GM23338 (cell line): Measurements from ENCODE around the gene DTNB. TPM values are rescaled to one million over a fixed set of nuclear protein-coding genes. Genes with fewer than 3 reads are reported as not detected.

Experiments used
- ATAC-seq: fragments of 200-7000 bp; cut with Tn5 transposase; 3 replicates; pipeline ENCODE4 v1.9.1; 2020
- DNase-seq: peaks from one replicate; pipeline ENCODE4 v3.0.0-alpha.2; 2015; ENCODE audit warnings: low spot score
- H2AFZ ChIP-seq: fragments of 200-600 bp; sonication (generic); 2 replicates; pipeline ENCODE4 v1.8.0; 2016; ENCODE audit warnings: antibody characterized with exemption, mild to moderate bottlenecking, moderate library complexity
- H3F3A ChIP-seq: fragments of 200-600 bp; sonication (generic); replicated peaks from 2 replicates; pipeline ENCODE4 v1.8.0; 2017; ENCODE audit warnings: antibody characterized with exemption, mixed run types, low read depth
- H3K27ac ChIP-seq: fragments of 200-600 bp; sonication (generic); 2 replicates; pipeline ENCODE4 v1.6.1; 2016; ENCODE audit warnings: low read depth
- H3K27me3 ChIP-seq: fragments of 200-600 bp; sonication (generic); 2 replicates; pipeline ENCODE4 v1.8.0; 2016; ENCODE audit warnings: mild to moderate bottlenecking, mixed run types, moderate library complexity; ENCODE audit not compliant: insufficient read depth
- H3K36me3 ChIP-seq: fragments of 200-600 bp; sonication (generic); 2 replicates; pipeline ENCODE4 v1.8.0; 2016; ENCODE audit warnings: mild to moderate bottlenecking; ENCODE audit not compliant: insufficient read depth
- H3K4me1 ChIP-seq: fragments of 200-600 bp; sonication (generic); 2 replicates; pipeline ENCODE4 v1.8.0; 2016; ENCODE audit warnings: mild to moderate bottlenecking, moderate library complexity; ENCODE audit not compliant: insufficient read depth
- H3K4me2 ChIP-seq: fragments of 200-600 bp; sonication (generic); 2 replicates; pipeline ENCODE4 v1.7.1; 2017; ENCODE audit warnings: mixed run types
- H3K4me3 ChIP-seq: fragments of 200-600 bp; sonication (generic); 2 replicates; pipeline ENCODE4 v1.6.1; 2016; ENCODE audit warnings: mixed run types
- H3K79me2 ChIP-seq: fragments of 200-600 bp; sonication (generic); replicated peaks from 2 replicates; pipeline ENCODE4 v1.8.0; 2017; ENCODE audit warnings: mild to moderate bottlenecking; ENCODE audit not compliant: insufficient read depth
- H3K9me2 ChIP-seq: fragments of 200-600 bp; sonication (generic); 2 replicates; pipeline ENCODE4 v1.8.0; 2017; ENCODE audit not compliant: insufficient read depth
- H4K20me1 ChIP-seq: fragments of 200-600 bp; sonication (generic); replicated peaks from 2 replicates; pipeline ENCODE4 v1.8.0; 2017; ENCODE audit warnings: mild to moderate bottlenecking; ENCODE audit not compliant: insufficient read depth
- H3K27ac Mint-ChIP-seq: 2 replicates; pipeline ENCODE4 v1.8.0; 2020; ENCODE audit warnings: inconsistent platforms, mild to moderate bottlenecking, moderate library complexity, mixed read lengths
- H3K27me3 Mint-ChIP-seq: 3 replicates; pipeline ENCODE4 v1.8.0; 2022; ENCODE audit warnings: low read depth, mild to moderate bottlenecking, moderate library complexity, mixed read lengths, inconsistent platforms; ENCODE audit not compliant: insufficient read depth, poor library complexity
- H3K36me3 Mint-ChIP-seq: 3 replicates; pipeline ENCODE4 v1.8.0; 2021; ENCODE audit warnings: low read depth, mild to moderate bottlenecking, inconsistent platforms, moderate library complexity, mixed read lengths
- H3K4me1 Mint-ChIP-seq: 3 replicates; pipeline ENCODE4 v1.8.0; 2020; ENCODE audit warnings: mild to moderate bottlenecking, inconsistent platforms, mixed read lengths
- H3K4me3 Mint-ChIP-seq: 3 replicates; pipeline ENCODE4 v1.8.0; 2021; ENCODE audit warnings: moderate library complexity, mild to moderate bottlenecking, inconsistent platforms, mixed read lengths
- H3K9me3 Mint-ChIP-seq: 3 replicates; pipeline ENCODE4 v1.8.0; 2020; ENCODE audit warnings: moderate library complexity, mild to moderate bottlenecking, inconsistent platforms, mixed read lengths
- CREB1 ChIP-seq: fragments of 250-450 bp; sonication (Bioruptor Pico); IDR thresholded peaks from 2 replicates; pipeline ENCODE4 v1.5.0; 2020; ENCODE audit warnings: low read depth, mild to moderate bottlenecking, moderate library complexity
- EZH2 ChIP-seq: fragments of 200-600 bp; sonication (generic); IDR thresholded peaks from one replicate; pipeline ENCODE4 v1.8.0; 2017; ENCODE audit warnings: antibody characterized with exemption, mild to moderate bottlenecking, low read depth; ENCODE audit not compliant: unreplicated experiment
- EZH2phosphoT487 ChIP-seq: fragments of 200-600 bp; sonication (generic); IDR thresholded peaks from one replicate; pipeline ENCODE4 v1.8.1; 2018; ENCODE audit warnings: antibody characterized with exemption; ENCODE audit not compliant: unreplicated experiment
- JUNB ChIP-seq: IDR thresholded peaks from one replicate; pipeline ENCODE4 v1.6.1; 2016; ENCODE audit warnings: antibody characterized with exemption; ENCODE audit not compliant: unreplicated experiment
- NANOG ChIP-seq: IDR thresholded peaks from 2 replicates; pipeline ENCODE4 v1.6.1; 2016; ENCODE audit warnings: antibody characterized with exemption, borderline replicate concordance
- POLR2AphosphoS5 ChIP-seq: IDR thresholded peaks from 2 replicates; pipeline ENCODE4 v1.6.1; 2016; ENCODE audit warnings: antibody characterized with exemption, low read depth
- STAT1 ChIP-seq: IDR thresholded peaks from one replicate; pipeline ENCODE4 v1.6.1; 2016; ENCODE audit warnings: antibody characterized with exemption; ENCODE audit not compliant: unreplicated experiment
- ZNF114 ChIP-seq: fragments of 250-450 bp; sonication (Bioruptor Pico); IDR thresholded peaks from 2 replicates; pipeline ENCODE4 v1.5.0; 2020; ENCODE audit warnings: mild to moderate bottlenecking, moderate library complexity
- ZNF331 ChIP-seq: fragments of 250-450 bp; sonication (Bioruptor Pico); IDR thresholded peaks from 2 replicates; pipeline ENCODE4 v1.5.0; 2020; ENCODE audit warnings: low read depth, mild to moderate bottlenecking, moderate library complexity
- polyA plus RNA-seq: library from polyadenylated mRNA; unstranded; fragments of >200 nt; fragmentation: Nextera tagmentation; extraction: Ambion mirVana; gene quantifications from 2 replicates; pipeline ENCODE4 v1.2.1, GENCODE V29; 2016
- total RNA-seq: library from RNA; depleted of rRNA; stranded (reverse); fragments of >200 nt; shearing (Covaris generic); gene quantifications from 2 replicates; pipeline ENCODE4 v1.2.3, GENCODE V29; 2014
- TF ChIP-seq, protein P1 (sequence below), 2 experiments: fragments of 200-600 bp in 1 of 2; sonication (generic) in 1 of 2; conservative IDR thresholded peaks; 2 replicates each; pipeline versions ENCODE4 v1.5.1 to v1.6.1; 2016 to 2017; ENCODE audit warnings: antibody characterized with exemption in 2 of 2, low read depth in 2 of 2, mild to moderate bottlenecking in 2 of 2, moderate library complexity in 1 of 2
- TF ChIP-seq, protein P2 (sequence below): IDR thresholded peaks from one replicate; pipeline ENCODE4 v1.6.1; 2018; ENCODE audit warnings: antibody characterized with exemption; ENCODE audit not compliant: unreplicated experiment
- TF ChIP-seq, protein P3 (sequence below): IDR thresholded peaks from 2 replicates; pipeline ENCODE4 v1.6.1; 2016; ENCODE audit warnings: antibody characterized with exemption

Gene DTNB
- total and polyA plus RNA-seq, 2 experiments from 2014 or later, result 22.1 to 29.4 TPM

DNA sequence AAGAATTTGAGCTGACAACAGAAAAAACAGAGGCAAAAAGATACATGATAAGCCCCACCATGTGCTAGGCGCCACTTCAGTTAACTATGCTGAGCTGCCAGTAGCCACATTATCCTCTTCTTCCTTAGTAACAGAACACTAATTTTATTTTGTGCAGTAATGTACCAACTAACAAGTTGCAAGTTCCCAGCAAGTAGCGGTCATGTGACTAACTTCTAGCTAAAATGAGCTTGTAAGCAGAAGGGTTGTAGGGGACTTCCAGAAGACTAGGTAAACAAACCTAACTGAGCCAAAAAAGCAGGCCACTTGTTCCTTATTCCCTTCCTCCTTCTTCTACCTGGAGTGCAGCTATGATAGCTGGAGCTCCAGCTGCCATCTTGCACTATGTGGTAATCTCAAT, 75.5 kb downstream of the DTNB start:
- Histone ChIP-seq H3K9me2 (no peaks in the 10 kb centered on the region), H3K79me2 (no peaks in the 10 kb centered on the region), H3K36me3 (no peaks in the 10 kb centered on the region), H3K4me2 (no peak overlapping the region), H3K27me3 (no peaks in the 10 kb centered on the region), H4K20me1 (no peaks in the 10 kb centered on the region), H2AFZ (no peak overlapping the region), H3F3A (no peaks in the 10 kb centered on the region), H3K4me1 (peaks cover 13% of the 10 kb centered on the region; the same call in 1 of the 2 replicates), H3K27ac (no peak overlapping the region), H3K4me3 (no peak overlapping the region)
- no peaks in the 10 kb centered on the region; the same call in 2 of the 3 replicates for H3K36me3 Mint-ChIP-seq
- no peak overlapping the region for H3K27ac Mint-ChIP-seq
- TF ChIP-seq, protein P1, sequence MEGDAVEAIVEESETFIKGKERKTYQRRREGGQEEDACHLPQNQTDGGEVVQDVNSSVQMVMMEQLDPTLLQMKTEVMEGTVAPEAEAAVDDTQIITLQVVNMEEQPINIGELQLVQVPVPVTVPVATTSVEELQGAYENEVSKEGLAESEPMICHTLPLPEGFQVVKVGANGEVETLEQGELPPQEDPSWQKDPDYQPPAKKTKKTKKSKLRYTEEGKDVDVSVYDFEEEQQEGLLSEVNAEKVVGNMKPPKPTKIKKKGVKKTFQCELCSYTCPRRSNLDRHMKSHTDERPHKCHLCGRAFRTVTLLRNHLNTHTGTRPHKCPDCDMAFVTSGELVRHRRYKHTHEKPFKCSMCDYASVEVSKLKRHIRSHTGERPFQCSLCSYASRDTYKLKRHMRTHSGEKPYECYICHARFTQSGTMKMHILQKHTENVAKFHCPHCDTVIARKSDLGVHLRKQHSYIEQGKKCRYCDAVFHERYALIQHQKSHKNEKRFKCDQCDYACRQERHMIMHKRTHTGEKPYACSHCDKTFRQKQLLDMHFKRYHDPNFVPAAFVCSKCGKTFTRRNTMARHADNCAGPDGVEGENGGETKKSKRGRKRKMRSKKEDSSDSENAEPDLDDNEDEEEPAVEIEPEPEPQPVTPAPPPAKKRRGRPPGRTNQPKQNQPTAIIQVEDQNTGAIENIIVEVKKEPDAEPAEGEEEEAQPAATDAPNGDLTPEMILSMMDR (conservative IDR thresholded peaks at IDR 0.05; ENCODE audit: low read depth in 2 of 2), result no peak
- no peak for TF ChIP-seq STAT1
- no peak overlapping the region for H3K4me3 Mint-ChIP-seq
- H3K27me3 Mint-ChIP-seq, result peaks cover 2% of the 10 kb centered on the region
- ATAC-seq, result no peak
- no peak for DNase-seq
- H3K9me3 Mint-ChIP-seq, result no peaks in the 10 kb centered on the region
- H3K4me1 Mint-ChIP-seq, result peaks cover 10% of the 10 kb centered on the region; the same call in 2 of the 3 replicates

DNA sequence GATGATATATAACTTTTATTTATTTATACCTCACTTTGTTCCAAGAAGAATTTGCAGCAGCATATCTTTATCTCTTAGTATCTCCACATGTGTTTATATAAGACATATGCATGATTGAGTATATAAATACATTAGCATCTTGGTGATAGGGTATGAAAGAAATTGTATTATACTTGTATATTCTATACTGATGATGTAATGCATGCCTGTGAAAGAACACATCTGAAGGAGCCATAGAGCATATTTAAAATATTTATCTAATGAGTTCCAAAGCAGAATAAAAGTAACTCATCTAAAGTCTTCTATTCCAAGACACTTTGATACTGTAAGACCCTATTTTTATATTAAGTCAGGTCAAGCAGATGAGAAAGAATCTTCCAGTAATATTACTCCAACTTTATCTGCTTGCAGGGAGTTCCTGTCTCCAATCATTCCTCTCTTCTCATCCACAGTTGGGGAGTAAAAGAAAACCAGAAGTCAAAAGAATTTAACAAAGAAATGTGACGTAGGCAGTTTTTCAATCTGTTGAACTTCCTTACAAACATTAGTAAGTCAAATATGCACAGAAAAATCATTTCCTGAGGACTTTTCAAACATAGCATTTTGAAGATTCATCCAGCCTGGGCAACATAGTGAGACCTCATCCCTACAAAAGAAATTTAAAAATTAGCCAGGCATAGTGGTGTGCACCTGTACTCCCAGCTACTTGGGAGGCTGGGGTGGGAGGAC, 76.7 kb downstream of the DTNB start:
- H3K4me3 Mint-ChIP-seq, result no peak overlapping the region
- no peaks in the 10 kb centered on the region for H3K9me3 Mint-ChIP-seq
- no peaks in the 10 kb centered on the region for H3K27me3 ChIP-seq
- H3K4me3 ChIP-seq, result no peak overlapping the region
- no peaks in the 10 kb centered on the region; the same call in 2 of the 3 replicates for H3K36me3 Mint-ChIP-seq
- no peaks in the 10 kb centered on the region for H3K79me2 ChIP-seq
- no peak overlapping the region for H3K4me2 ChIP-seq
- peaks cover 13% of the 10 kb centered on the region; the same call in 2 of the 3 replicates for H3K4me1 Mint-ChIP-seq
- no peaks in the 10 kb centered on the region for H3F3A ChIP-seq
- H2AFZ ChIP-seq, result no peak overlapping the region
- DNase-seq (no peak), ATAC-seq (no peak)
- H3K4me1 ChIP-seq, result peaks cover 16% of the 10 kb centered on the region; the same call in 1 of the 2 replicates
- no peaks in the 10 kb centered on the region for H4K20me1 ChIP-seq
- no peak overlapping the region for H3K27ac ChIP-seq
- H3K27me3 Mint-ChIP-seq, result peaks cover 2% of the 10 kb centered on the region
- H3K36me3 ChIP-seq, result no peaks in the 10 kb centered on the region
- H3K9me2 ChIP-seq, result no peaks in the 10 kb centered on the region
- no peak overlapping the region for H3K27ac Mint-ChIP-seq
- no peak for TF ChIP-seq NANOG
- no peak for TF ChIP-seq EZH2
- TF ChIP-seq, protein P2, sequence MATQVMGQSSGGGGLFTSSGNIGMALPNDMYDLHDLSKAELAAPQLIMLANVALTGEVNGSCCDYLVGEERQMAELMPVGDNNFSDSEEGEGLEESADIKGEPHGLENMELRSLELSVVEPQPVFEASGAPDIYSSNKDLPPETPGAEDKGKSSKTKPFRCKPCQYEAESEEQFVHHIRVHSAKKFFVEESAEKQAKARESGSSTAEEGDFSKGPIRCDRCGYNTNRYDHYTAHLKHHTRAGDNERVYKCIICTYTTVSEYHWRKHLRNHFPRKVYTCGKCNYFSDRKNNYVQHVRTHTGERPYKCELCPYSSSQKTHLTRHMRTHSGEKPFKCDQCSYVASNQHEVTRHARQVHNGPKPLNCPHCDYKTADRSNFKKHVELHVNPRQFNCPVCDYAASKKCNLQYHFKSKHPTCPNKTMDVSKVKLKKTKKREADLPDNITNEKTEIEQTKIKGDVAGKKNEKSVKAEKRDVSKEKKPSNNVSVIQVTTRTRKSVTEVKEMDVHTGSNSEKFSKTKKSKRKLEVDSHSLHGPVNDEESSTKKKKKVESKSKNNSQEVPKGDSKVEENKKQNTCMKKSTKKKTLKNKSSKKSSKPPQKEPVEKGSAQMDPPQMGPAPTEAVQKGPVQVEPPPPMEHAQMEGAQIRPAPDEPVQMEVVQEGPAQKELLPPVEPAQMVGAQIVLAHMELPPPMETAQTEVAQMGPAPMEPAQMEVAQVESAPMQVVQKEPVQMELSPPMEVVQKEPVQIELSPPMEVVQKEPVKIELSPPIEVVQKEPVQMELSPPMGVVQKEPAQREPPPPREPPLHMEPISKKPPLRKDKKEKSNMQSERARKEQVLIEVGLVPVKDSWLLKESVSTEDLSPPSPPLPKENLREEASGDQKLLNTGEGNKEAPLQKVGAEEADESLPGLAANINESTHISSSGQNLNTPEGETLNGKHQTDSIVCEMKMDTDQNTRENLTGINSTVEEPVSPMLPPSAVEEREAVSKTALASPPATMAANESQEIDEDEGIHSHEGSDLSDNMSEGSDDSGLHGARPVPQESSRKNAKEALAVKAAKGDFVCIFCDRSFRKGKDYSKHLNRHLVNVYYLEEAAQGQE, result no peak
- TF ChIP-seq POLR2AphosphoS5, result no peak
- TF ChIP-seq STAT1, result no peak
- TF ChIP-seq, protein P3, sequence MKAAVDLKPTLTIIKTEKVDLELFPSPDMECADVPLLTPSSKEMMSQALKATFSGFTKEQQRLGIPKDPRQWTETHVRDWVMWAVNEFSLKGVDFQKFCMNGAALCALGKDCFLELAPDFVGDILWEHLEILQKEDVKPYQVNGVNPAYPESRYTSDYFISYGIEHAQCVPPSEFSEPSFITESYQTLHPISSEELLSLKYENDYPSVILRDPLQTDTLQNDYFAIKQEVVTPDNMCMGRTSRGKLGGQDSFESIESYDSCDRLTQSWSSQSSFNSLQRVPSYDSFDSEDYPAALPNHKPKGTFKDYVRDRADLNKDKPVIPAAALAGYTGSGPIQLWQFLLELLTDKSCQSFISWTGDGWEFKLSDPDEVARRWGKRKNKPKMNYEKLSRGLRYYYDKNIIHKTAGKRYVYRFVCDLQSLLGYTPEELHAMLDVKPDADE, result no peak
- TF ChIP-seq, protein P1 (conservative IDR thresholded peaks at IDR 0.05; ENCODE audit: low read depth in 2 of 2), result no peak
- no peak for TF ChIP-seq CREB1
- TF ChIP-seq EZH2phosphoT487, result no peak
- TF ChIP-seq ZNF114 (CRISPR knock-in tag), result no peak
- no peak for TF ChIP-seq JUNB
- TF ChIP-seq ZNF331 (CRISPR knock-in tag), result no peak
